Liver (tissue), 2 donors: ENCODE results near the gene PTGDR.

Experiments
- JUND ChIP-seq, 2 donors: IDR thresholded peaks; 2 replicates each; pipeline ENCODE4 v1.6.1; 2016; ENCODE audit warnings: antibody characterized with exemption in 2 of 2
- REST ChIP-seq: IDR thresholded peaks from 2 replicates; pipeline ENCODE4 v1.6.1; 2016; ENCODE audit warnings: antibody characterized with exemption, mild to moderate bottlenecking
- donor health status: healthy.

- TF ChIP-seq REST (no peak), JUND (IDR thresholded peaks at IDR 0.05) (no peak)
Observed at GRCh38 chr14:52275372-52275771, 7.9 kb downstream of the PTGDR start.
